Measurements from ENCODE around the gene EPB41L5.

GRCh38 chr2:120177001-120177621 lies 164.2 kb downstream of the EPB41L5 start:
- TF ChIP-seq CTCF (IDR thresholded peaks at IDR 0.05) (peak in 1 of 7 experiments; percentile 7), POLR2AphosphoS5 (IDR thresholded peaks at IDR 0.05) (peak in 1 of 3 donors; percentile 34), POLR2A (IDR thresholded peaks at IDR 0.05) (no peak), EP300 (IDR thresholded peaks at IDR 0.05) (no peak)

Measured in stomach (tissue), 4 donors.